ENCODE measurements around the gene LARGE1. TPM values are rescaled to one million over a fixed set of nuclear protein-coding genes. Genes with fewer than 3 reads are reported as not detected.

LARGE1 gene
- total and polyA plus RNA-seq, 2 of the 8 experiments (the other 6 are each of a cell fraction or from before 2014, with no cell fraction given), result 43.7 to 83.0 TPM

GRCh38 chr22:33321466-33321865 lies 598.8 kb downstream of the LARGE1 start (continued):
- no peak for TF ChIP-seq SIN3A (conservative IDR thresholded peaks at IDR 0.05 in 1 of 2, IDR thresholded peaks at IDR 0.05 in 1 of 2; ENCODE audit: low read depth in 1 of 2, low read length in 2 of 2)
